Left cardiac atrium (tissue), 4 donors: Measurements from ENCODE around the gene DSE. TPM values are rescaled to one million over a fixed set of nuclear protein-coding genes. Genes with fewer than 3 reads are reported as not detected.
A peak's percentile ranks its signal among the peaks of the same experiment; 100 is the strongest.

Source experiments
- ATAC-seq, 2 donors: fragments of 200-7000 bp; cut with Tn5 transposase; one replicate each; pipeline ENCODE4 v1.9.1; 2020; ENCODE audit warnings: mild to moderate bottlenecking in 2 of 2, moderate library complexity in 2 of 2
- DNase-seq: peaks from one replicate; pipeline ENCODE4 v3.0.0-alpha.2; 2020
- intact Hi-C, 2 donors: fragments of 100-400 bp; cut with DNase I; formaldehyde crosslinking; loops; one replicate each; pipeline versions ENCODE4 v1.14.1 to v1.15.1; 2022 to 2023
- total RNA-seq, 2 donors: library from RNA; stranded (reverse); fragmentation: NEBNext Ultra II Directional; extraction: Animal tissue kit (Norgen Biotek cat#: 25700); gene quantifications; one replicate each; pipeline ENCODE4 v1.2.1, GENCODE V29; 2021
- donor health status: DM: no; HTN: yes; CAD: no.
- donor health status: DM: no; HTN: yes; CAD: no; lungs with severe emphysema.
- donor health status: DM: yes; HTN: yes; CAD: no.
- donor health status: Dilated cardiomyopathy.

The DSE gene
- total RNA-seq, 2 donors from 2014 or later = 30.3 to 34.4 TPM

DNA sequence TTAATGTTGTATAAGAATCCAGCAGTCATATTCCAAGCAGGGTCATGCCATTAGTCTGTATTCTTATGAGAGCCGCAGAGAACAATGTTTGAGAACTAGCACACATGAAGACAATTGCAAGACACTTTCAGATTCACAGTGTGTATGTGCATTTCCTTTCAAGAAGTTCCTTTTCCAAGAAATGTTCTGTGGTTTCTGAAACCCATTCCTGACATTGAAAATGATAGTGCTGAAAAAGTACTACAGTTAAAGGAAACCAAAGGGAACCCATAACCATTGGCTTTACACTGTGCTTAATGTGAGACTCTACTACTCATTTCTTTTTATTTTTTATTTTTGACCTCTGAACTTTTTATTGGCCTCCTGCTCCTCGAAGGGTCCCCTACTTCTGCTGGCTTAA lies 86.2 kb downstream of the DSE start:
- DNase-seq = no peak
- ATAC-seq = no peak
- intact Hi-C loops = no loop called here

DNA sequence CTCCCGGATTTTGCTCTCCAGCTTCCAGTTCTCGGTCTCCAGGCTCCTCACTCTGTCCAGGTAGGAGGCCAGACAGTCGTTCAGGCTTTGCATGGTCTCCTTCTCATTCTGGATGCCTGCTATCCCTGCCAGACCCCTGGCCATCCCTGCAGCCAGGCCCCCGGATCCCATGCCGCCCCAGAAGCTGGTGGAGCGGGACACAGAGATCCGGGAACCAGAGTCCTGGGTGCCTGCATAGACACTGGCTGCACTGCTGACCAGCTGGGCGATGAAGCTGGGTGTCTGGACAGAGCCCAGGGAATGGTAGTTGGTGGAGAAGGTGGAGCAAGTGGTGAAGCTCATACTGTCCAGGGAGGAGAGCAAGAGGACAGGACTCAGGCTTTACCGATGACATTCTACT lies 87.5 kb downstream of the DSE start:
- DNase-seq = no peak
- intact Hi-C loops = no loop called here
- no peak for ATAC-seq

DNA sequence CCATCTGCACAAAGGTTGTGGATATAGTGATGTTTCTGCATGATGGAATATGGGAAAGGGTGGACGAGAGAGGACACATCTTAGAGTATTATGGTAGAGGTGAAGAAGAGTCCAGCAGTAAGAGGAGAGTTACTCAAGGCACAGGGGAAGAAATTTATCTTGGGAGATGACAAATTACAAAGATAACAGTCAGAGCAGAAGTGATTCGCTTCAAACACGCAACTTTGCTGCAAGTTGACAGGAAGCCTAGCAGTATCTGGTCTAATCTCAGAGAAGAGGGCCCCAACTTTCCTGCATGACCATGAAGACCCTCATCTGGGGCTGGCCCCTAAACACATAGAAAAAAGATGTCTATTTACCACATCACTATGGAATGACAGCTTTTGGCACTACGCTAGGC lies 89.2 kb downstream of the DSE start:
- intact Hi-C loops = no loop called here
- no peak for DNase-seq
- no peak for ATAC-seq

DNA sequence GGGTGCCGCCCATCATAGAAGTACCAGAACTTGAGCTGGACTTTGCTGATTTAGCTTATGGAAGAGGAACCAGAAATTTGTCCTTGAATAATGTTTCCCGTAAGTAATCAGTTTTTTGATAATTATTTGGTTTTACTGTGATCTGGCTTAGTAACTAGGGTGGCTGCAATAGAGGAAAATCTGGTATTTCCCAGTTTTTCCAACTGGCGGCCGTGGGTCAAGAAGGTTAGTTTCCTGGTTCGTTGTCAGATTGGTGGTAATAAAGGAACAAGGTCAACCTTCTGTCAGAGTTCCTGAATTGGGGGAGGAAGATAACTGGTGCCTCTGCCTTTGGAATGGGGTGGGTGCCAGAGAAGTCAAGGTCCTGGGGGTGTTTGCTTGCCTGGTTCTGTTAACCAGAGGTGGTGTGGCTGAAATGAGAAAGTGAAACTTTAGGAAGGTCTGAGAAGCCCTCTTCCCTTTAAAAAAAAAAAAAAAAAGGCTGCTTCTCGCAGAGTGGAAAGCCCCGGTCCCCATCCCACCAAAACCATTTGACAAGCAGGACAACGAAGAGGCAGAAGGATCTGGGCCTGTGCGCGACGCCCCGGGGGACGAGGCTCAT lies 90.7 kb downstream of the DSE start, which contains the start of gene CALHM6:
CALHM6 (plus strand) TSS at position 45 of the 601 bp plus-strand sequence; CDS start at position 600, 555 bp downstream.
- DNase-seq = no peak
- intact Hi-C loops = no loop called here
- ATAC-seq = no peak

DNA sequence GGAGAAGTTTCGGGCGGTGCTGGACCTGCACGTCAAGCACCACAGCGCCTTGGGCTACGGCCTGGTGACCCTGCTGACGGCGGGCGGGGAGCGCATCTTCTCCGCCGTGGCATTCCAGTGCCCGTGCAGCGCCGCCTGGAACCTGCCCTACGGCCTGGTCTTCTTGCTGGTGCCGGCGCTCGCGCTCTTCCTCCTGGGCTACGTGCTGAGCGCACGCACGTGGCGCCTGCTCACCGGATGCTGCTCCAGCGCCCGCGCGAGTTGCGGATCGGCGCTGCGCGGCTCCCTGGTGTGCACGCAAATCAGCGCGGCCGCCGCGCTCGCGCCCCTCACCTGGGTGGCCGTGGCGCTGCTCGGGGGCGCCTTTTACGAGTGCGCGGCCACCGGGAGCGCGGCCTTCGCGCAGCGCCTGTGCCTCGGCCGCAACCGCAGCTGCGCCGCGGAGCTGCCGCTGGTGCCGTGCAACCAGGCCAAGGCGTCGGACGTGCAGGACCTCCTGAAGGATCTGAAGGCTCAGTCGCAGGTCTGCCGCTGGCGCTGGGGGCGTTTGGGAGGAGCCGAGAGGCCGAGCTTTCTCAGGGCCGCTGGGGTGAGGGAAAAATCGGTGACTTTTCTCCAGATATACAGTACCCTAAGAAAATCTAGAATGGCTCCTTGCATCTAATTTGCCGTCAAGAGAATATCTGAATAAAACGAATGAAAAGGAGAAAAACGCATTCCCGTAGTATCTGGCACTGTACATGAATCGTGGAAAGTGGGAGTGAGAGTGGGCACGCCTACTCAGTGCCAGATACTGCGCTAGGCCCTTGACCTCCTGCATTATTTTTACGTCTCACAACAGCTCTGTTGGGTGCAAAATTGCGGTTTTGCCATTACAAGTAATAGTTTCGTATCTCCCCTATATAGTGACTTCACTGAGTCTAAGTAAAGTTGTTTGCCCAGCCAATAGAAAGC lies 91.5 kb downstream of the DSE start:
- ATAC-seq = peak; percentile 87 to 88
- intact Hi-C loops = no loop called here
- DNase-seq = peak; percentile 70

DNA sequence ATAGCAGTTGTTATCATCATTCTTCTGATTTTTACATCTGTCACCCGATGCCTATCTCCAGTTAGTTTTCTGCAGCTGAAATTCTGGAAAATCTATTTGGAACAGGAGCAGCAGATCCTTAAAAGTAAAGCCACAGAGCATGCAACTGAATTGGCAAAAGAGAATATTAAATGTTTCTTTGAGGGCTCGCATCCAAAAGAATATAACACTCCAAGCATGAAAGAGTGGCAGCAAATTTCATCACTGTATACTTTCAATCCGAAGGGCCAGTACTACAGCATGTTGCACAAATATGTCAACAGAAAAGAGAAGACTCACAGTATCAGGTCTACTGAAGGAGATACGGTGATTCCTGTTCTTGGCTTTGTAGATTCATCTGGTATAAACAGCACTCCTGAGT lies 92.6 kb downstream of the DSE start:
- ATAC-seq (no peak), DNase-seq (no peak)
- intact Hi-C loops = no loop called here

DNA sequence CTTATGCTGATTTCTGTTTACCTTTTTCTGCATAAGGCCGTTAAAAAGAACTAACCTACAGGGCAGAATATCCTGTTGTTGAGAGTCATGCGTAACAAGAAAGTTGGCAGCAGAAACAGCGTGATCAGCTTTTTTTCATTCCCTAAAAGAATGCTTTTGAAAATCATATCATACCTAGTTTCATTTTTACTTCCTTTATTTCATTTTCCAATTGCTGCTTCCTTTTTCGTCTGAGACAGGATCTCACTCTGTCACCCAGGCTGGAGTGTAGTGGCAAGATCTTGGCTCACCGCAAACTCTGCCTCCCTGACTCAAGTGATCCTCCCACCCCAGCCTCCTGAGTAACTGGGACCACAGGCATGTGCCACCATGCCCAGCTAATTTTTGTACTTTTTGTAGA lies 94.5 kb downstream of the DSE start:
- DNase-seq (no peak), ATAC-seq (peak; percentile 8 to 23)
- intact Hi-C loops = no loop called here

DNA sequence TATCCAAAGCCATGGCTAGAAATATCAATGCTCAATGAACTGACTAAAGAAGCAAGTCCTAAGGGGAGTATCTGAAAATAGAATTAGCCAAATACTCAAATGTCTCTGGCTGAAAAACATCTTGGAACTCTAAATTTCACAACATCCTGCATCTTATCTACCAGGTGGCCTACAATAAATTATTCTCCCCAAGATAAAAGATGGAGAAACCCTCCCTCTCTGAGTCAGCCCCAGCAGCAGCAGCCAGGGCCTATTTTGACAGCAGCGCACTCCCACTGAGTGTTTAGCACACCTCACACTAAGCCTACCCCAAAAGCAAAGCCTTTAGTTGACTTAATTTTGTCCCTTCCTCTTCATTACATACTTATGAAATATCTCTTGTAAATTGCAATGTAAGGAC lies 96.3 kb downstream of the DSE start:
- DNase-seq (no peak), ATAC-seq (peak in 1 of 2 donors; percentile 43)
- intact Hi-C loops = no loop called here

DNA sequence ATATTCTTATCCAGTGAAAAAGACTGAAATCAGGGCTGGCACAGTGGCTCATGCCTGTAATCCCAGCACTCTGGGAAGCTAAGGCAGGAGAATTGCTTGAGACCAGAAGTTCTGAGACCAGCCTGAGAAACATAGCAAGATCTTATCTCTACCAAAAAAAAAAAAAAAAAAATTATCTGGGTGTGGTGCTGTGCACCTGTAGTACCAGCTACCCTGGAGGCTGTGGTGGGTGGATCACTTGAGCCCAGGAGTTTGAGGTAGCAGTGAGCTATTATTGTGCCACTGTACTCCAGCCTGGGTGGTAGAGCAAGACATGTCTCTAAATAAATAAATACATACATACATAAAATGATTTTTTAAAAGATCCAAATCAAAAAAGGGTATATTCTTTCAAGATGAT lies 96.8 kb downstream of the DSE start:
- ATAC-seq (no peak), DNase-seq (no peak)
- intact Hi-C loops = no loop called here

DNA sequence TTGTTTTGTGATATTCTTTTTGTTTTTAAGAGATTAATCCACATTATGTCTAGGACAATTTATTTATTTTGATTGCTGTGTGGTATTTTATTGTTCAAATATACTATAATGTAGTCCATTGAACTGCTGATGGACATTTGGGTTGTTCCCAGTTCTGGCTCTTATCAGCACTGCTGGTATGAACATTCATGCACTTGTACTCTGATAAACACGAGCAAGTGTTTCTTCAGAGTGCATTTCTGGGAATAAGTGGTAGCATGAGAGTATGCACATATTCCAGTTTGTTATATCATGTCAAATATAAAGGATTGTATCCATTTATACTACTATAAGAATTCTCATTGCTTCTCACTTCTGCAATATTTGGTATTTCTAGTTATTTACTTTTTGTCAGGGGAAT lies 97.5 kb downstream of the DSE start:
- ATAC-seq (peak in 1 of 2 donors; percentile 65), DNase-seq (no peak)
- intact Hi-C loops = no loop called here

DNA sequence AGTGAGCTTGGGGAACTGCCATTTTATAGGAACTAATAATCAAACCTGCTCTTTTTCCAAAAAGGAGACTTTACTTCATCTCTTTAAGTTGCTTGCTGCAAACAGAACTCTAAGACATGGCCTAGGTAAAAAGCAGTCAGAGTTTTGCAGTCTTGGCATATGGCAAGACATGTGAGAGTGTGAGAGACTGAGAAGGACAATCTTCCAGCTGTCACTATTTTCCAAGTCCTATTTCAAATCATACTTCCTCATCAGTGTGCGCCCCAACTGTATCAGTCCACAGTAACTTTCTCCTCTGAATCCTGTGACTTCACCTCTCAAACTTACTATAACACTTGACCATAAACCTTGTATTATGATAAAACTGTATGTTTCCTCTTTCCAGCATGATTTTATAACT lies 100.8 kb downstream of the DSE start:
- no peak for ATAC-seq
- DNase-seq = no peak
- intact Hi-C loops = no loop called here

DNA sequence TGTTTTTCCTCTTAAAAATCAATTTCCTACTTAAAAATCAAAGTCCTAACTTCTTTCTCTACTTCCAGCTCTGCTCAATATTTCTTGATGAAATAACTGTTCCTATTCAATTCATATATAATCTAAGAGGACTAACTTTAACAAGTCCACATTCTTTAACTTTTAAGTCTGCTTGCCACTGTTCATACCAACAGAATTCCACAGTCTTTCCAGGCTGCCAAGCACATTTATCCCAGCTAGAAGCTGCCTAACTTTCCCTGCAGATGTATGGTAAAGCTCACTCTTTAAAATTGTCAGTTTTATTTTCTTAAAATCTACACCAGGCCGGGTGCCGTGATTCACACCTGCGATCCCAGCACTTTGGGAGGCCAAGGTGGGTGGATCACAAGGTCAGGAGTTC lies 102.0 kb downstream of the DSE start:
- intact Hi-C loops = no loop called here
- DNase-seq (no peak), ATAC-seq (no peak)

DNA sequence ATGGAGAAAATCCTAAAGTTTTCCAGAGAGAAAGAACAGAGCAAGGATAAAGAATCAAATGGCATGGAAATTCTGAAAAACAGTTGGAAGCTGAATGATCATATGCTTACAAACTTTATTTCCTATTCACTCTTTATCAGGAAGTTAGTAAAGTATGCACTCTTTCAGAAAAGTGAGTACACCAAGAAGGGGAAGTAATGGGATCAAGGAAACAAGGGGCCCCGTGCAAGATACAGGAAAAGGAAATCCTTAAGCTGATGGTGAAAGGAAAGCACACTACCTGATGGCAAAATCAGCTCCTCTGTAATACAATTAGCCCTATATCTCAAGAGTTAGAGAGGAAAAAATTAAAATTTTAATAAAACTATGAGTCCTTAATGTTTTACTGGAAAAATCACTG lies 104.4 kb downstream of the DSE start:
- intact Hi-C loops = no loop called here
- DNase-seq (no peak), ATAC-seq (peak in 1 of 2 donors; percentile 34)

DNA sequence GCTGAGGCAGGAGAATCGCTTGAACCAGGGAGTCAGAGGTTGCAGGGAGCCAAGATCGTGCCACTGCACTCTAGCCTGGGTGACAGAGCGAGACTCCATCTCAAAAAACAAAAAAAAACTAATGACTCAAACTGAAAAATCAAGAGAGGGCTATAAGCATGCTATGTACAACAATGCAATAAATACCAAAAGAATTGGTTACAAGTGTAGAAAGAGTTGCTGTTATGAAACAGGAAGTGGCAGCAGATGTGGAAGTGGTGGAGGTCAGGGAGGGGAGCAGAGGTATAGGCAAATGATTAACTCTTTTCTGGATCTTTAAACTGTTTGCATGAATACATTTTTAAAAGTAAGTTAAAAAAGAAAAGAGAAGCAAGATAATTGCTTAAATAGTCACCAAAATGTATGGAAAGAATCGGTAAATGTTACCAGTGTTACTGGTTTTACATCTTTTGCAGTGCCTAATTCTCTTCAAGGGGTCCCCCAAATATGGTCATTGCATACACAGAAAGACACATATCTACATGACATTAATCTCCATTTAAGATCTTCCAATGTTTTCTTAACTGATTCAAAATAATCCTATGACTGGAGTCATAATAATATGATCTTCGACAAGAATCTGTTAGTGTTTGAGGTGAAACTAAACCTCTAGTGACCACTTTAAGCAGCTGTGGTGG lies 105.4 kb downstream of the DSE start:
- ATAC-seq = peak in 1 of 2 donors; percentile 70
- no peak for DNase-seq

DNA sequence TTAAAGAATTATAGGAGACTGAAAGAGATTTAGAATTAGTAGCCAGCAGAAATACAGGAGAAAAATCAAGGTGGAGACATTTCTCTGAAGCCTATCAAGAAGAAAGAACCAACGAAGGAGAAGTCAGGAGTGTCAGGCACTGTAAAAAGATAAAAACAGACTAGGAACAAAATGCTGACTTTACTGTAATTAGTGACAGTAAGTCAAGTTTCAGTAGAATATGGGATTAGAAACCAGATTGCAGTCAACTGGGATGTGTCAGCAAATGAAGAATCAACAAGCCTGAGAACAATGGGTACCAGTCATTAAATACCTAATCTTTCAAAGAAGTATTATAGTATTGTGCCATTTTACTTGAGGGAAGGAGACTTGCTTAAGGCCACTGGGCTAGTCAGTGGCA lies 112.0 kb downstream of the DSE start:
- no peak for ATAC-seq
- DNase-seq = no peak

More for the DNA sequence above, 105.4 kb downstream of the DSE start:
- intact Hi-C loops = no loop called here

DNA sequence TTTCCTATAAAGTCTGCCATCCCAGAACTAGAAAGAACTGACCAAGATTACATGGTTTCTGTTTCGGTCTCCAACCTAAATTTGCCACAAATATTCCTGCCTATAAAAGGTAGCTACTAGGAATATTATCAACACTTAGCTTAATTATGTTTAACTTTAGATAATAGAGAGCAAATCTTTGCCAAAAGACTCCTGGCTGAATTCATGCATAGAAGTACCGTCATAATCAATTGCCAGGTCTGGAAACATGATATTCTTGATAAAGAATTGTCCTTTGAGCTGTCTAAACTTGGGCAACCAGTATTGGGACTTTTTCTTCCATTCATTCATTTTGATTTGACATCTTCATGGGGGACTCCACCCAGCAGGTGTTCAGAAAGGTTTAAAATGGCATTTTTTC lies 112.9 kb downstream of the DSE start:
- intact Hi-C loops = no loop called here
- ATAC-seq (no peak), DNase-seq (no peak)

More for the DNA sequence above, 112.0 kb downstream of the DSE start:
- intact Hi-C loops = no loop called here

DNA sequence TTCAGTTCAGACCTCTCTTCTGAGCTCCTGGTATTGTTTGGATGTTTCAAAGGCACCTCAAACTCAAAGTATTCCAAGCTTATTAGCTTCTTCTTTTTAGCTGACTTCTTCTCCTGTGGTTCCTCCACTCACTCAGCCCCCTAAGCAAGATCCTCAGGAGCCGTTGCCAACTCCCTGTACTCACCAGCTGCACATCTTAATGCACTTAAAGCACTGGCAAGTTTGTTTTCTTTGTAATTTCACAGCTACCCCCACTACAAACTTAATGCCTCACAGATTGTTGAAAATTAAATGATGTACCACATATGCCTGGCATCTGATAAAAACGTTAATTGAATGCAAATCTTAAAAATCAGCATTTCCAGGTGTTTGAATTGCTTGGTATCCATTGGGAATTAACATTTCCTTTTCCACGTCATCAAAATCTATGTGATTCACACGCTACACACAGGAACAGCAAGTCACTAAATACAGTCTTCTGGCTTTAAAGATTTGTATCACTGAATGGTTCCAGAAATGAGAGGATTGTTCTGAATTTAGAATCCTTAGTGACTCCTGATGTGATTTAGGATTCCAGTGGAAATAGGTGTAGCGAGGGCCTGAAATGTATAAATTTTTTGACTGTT lies 114.9 kb downstream of the DSE start:
- intact Hi-C loops = no loop called here
- no peak for ATAC-seq
- no peak for DNase-seq

DNA sequence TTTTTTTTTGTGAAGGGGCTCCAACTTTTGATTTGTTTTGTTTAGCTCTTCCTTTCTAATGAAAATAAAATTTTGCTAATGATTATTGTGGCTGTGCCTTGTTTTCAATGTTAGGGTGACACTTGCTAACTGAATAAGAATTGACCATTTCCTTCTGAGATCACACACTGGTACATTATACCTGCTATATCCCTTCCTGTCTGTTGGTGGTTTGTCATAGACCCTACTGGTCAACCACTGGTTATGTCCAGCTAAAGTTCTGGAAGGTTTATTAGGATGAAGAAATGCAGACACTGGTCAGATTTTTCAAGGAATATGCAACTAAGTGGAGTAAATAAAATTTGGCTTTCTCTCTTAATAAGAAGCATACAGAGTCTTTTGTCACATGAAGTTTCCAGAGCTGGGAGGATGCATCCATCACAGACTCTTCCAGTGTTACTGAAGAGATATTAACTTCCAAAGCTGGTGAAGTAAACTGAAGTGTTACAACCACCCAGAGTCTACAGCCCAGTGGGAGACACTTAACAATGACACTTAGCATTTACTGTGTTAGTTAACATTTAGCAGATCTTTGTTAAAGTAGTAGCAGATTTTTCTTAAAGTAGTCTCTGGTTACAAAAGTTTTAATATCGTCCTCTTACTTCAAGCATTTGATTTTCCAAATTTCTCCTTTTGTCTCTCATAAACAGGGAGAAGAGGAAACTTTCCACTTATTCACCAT lies 121.0 kb downstream of the DSE start:
- no peak for ATAC-seq
- intact Hi-C loops = no loop called here
- DNase-seq = no peak
